ENCODE data around the gene SLC27A1. TPM values are rescaled to one million over a fixed set of nuclear protein-coding genes. Genes with fewer than 3 reads are reported as not detected.

SLC27A1 gene
- total and polyA plus RNA-seq, 2 donors: 2.0 to 11.9 TPM

DNA sequence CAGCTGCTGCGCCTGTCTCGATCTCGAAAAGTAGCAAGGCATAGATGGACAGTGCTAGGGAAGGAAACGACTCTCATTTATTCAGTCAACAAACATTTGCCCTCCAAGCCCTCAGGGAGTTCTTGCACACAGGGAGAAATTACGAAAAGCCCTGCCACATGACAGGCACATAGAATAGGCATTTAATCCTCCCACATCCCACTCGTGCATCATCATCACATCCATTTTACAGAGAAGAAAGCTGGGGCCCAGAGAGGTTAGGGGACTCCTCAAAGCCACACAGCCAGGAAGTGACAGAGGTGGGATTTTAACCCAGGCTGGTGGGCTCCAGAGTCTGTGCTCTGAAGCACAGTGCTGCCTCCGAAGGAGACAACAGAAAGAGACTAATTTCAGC, 33.5 kb upstream of the SLC27A1 start:
- Histone ChIP-seq H3K36me3 (ENCODE audit: control insufficient read depth in 2 of 2, insufficient read depth in 2 of 2, low read length in 1 of 2) (no peaks in the 10 kb centered on the region), H3K27ac (ENCODE audit: low read depth in 1 of 2, low read length in 1 of 2) (no peak overlapping the region), H3K4me3 (ENCODE audit: low read length in 2 of 2) (no peak overlapping the region), H3K9me3 (ENCODE audit: control insufficient read depth in 2 of 2, insufficient read depth in 1 of 2, low read length in 1 of 2) (peaks cover 0 to 12% of the 10 kb centered on the region in 2 donors), H3K4me1 (ENCODE audit: control insufficient read depth in 2 of 2, insufficient read depth in 2 of 2, low read length in 2 of 2) (no peaks in the 10 kb centered on the region), H3K27me3 (ENCODE audit: control insufficient read depth in 2 of 2, insufficient read depth in 1 of 2, low read length in 1 of 2) (no peaks in the 10 kb centered on the region)
- no peak for DNase-seq (ENCODE audit: low read depth in 6 of 9, low spot score in 9 of 9)
- WGBS: 97% methylated on average over 7 of the region's 7 CpGs

DNA sequence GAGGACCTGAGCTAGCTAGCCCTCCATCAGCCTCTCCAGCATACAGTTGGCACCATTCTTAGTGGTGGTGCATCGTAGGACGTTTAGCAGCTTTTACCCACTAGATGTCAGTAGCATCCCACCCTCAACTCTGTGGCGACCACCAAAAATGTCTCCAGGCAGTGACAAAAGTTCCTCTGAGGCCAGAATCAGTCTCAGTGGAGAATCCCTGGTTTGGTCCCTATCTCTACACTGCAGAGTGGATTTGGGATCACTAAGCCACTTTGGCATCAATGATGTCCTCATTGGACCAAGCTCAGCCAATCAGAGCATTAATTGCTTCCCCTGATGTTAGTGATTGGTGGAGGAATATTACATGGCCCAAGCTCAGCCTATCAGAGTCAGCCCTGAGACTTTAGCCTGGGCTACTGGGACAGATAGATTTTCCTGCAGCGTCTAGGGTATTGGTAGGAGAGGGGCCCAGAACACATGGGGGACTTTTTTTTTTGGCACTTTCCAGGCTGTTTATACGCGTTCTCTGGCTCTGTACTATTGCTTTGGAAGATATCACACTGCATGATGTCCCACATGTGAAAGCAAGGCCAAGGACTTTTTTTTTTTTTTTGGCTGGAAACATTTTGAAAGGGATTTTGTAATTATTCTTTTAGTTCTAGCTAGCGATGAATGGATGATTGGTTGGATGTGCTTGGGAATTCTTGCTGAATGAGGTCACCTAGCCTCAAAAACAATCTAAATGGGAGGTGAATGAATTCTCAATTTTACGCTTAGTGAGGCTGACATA, 28.9 kb upstream of the SLC27A1 start:
- Histone ChIP-seq H3K4me3 (ENCODE audit: low read length in 2 of 2) (no peak overlapping the region), H3K27me3 (ENCODE audit: control insufficient read depth in 2 of 2, insufficient read depth in 1 of 2, low read length in 1 of 2) (peaks cover 0 to 6% of the 10 kb centered on the region in 2 donors), H3K27ac (ENCODE audit: low read depth in 1 of 2, low read length in 1 of 2) (peak overlapping the region in 1 of 2 donors; percentile 55), H3K4me1 (ENCODE audit: control insufficient read depth in 2 of 2, insufficient read depth in 2 of 2, low read length in 2 of 2) (no peaks in the 10 kb centered on the region), H3K36me3 (ENCODE audit: control insufficient read depth in 2 of 2, insufficient read depth in 2 of 2, low read length in 1 of 2) (no peaks in the 10 kb centered on the region), H3K9me3 (ENCODE audit: control insufficient read depth in 2 of 2, insufficient read depth in 1 of 2, low read length in 1 of 2) (peaks cover 0 to 5% of the 10 kb centered on the region in 2 donors)
- DNase-seq (ENCODE audit: low read depth in 6 of 9, low spot score in 9 of 9): peak in 2 of 9 donors; percentile 55 to 56
- WGBS: 66% methylated on average over 8 of the region's 8 CpGs

DNA sequence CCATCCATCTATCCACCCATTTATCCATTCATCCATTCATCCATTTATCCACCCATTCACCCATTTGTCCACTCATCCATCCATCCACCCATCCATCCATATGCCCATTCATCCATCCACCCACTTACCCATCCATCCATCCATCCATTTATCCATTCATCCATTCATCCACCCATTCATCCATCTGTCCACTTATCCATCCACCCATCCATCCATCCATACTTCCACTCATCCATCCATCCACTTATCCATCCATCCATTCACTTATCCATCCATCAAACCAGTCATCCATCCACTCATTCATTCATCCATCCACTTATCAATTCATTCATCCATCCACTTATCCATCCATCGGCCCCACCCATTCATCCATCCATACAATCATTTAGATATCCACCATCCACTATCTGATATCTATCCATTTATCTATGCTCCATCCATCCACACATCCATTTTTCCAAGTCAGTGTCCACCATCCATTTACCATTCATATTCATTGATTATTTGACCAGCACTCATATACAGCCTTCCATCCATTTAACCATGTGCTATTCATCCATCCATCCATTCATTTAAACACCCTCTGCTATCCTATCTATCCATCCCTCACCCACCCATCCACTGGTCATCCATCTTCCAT, 24.7 kb upstream of the SLC27A1 start:
- Histone ChIP-seq H3K4me3 (ENCODE audit: low read length in 2 of 2) (no peak overlapping the region), H3K4me1 (ENCODE audit: control insufficient read depth in 2 of 2, insufficient read depth in 2 of 2, low read length in 2 of 2) (peaks cover 0 to 5% of the 10 kb centered on the region in 2 donors), H3K36me3 (ENCODE audit: control insufficient read depth in 2 of 2, insufficient read depth in 2 of 2, low read length in 1 of 2) (no peaks in the 10 kb centered on the region), H3K27ac (ENCODE audit: low read depth in 1 of 2, low read length in 1 of 2) (no peak overlapping the region), H3K9me3 (ENCODE audit: control insufficient read depth in 2 of 2, insufficient read depth in 1 of 2, low read length in 1 of 2) (peaks cover 0 to 9% of the 10 kb centered on the region in 2 donors), H3K27me3 (ENCODE audit: control insufficient read depth in 2 of 2, insufficient read depth in 1 of 2, low read length in 1 of 2) (peaks cover 16 to 46% of the 10 kb centered on the region in 2 donors)
- WGBS: 99% methylated on average over 1 of the region's 1 CpG
- DNase-seq (ENCODE audit: low read depth in 6 of 9, low spot score in 9 of 9): no peak

DNA sequence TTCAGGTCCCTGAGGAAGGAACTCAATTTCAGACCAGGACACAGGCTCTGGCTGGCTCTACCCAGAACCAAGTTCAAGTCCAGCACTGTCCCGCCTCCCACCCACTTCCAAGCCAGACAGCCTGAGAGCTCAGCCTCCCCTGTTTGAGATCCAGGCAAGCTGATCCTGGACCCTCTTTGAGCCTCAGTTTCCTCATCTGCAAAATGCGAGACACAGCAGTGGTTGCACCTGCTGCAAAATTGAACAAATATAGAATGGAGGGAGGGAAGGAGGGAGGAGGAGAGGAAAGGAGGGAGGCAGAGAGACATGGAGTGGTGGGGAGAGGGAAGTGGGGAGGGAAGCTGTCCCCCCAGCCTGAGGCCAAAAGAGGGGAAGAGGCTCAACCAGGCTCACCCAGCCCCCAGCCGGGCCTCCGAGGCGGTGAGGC, 22.6 kb upstream of the SLC27A1 start:
- whole genome bisulfite sequencing: 36% methylated on average over 5 of the region's 5 CpGs
- peaks cover 16 to 52% of the 10 kb centered on the region in 2 donors for H3K27me3 ChIP-seq (ENCODE audit: control insufficient read depth in 2 of 2, insufficient read depth in 1 of 2, low read length in 1 of 2)
- no peak overlapping the region for H3K27ac ChIP-seq (ENCODE audit: low read depth in 1 of 2, low read length in 1 of 2)
- peaks cover 0 to 5% of the 10 kb centered on the region in 2 donors for H3K9me3 ChIP-seq (ENCODE audit: control insufficient read depth in 2 of 2, insufficient read depth in 1 of 2, low read length in 1 of 2)
- no peaks in the 10 kb centered on the region for H3K36me3 ChIP-seq (ENCODE audit: control insufficient read depth in 2 of 2, insufficient read depth in 2 of 2, low read length in 1 of 2)
- peaks cover 0 to 5% of the 10 kb centered on the region in 2 donors for H3K4me1 ChIP-seq (ENCODE audit: control insufficient read depth in 2 of 2, insufficient read depth in 2 of 2, low read length in 2 of 2)
- no peak overlapping the region for H3K4me3 ChIP-seq (ENCODE audit: low read length in 2 of 2)
- no peak for DNase-seq (ENCODE audit: low read depth in 6 of 9, low spot score in 9 of 9)

DNA sequence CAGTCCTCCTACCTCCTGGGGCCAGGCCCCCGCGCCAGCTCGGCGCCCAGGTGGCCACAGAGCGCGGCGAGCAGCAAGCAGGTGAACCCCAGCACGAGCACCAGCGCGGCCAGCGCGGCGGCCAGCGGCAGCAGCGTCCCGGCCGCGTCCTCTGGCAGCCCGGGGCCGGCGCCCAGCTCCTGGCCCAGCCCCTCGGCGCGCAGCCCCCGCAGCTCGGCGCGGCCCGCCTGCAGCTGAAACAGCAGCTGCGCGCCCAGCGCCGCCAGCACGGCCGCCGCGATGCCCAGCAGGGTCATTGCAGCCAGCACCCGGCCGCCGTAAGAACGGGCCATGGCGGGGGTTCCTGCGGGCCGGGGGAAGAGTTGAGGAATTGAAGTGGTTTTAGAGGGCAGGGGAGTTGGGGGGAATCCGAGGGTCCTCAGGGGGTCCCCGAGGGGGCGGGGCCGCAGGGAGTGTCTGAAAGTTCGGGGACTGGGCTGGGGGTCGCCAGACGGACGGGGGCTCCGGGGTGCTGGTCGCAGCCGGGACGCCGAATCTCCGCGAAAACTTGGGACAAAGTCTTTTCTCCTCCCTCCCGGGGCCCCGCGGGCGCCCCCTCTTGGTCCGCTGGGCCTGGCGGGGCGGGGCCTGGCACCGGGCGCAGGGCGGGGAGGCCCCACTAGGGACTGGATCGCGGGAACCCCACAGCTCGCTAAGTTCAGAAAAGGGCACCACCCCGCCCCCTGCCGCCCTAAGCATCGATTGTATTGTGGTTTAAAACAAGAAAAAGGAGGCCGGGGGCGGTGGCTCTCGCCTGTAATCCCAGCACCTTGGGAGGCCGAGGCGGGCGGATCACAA, 22.0 kb upstream of the SLC27A1 start, which contains the start of gene TMEM221:
Gene TMEM221, minus strand, starts transcription at position 538 of the 837 bp plus-strand sequence. Its CDS starts 206 bp downstream, at position 332.
- Histone ChIP-seq H3K27me3 (ENCODE audit: control insufficient read depth in 2 of 2, insufficient read depth in 1 of 2, low read length in 1 of 2) (peaks cover 16 to 55% of the 10 kb centered on the region in 2 donors), H3K4me1 (ENCODE audit: control insufficient read depth in 2 of 2, insufficient read depth in 2 of 2, low read length in 2 of 2) (peaks cover 0 to 5% of the 10 kb centered on the region in 2 donors), H3K36me3 (ENCODE audit: control insufficient read depth in 2 of 2, insufficient read depth in 2 of 2, low read length in 1 of 2) (no peaks in the 10 kb centered on the region), H3K4me3 (ENCODE audit: low read length in 2 of 2) (peak within 1 kb of the TSS in 1 of 2 donors; percentile 29), H3K27ac (ENCODE audit: low read depth in 1 of 2, low read length in 1 of 2) (peak within 1 kb of the TSS in 1 of 2 donors; percentile 8), H3K9me3 (ENCODE audit: control insufficient read depth in 2 of 2, insufficient read depth in 1 of 2, low read length in 1 of 2) (peaks cover 0 to 8% of the 10 kb centered on the region in 2 donors)
- DNase-seq (ENCODE audit: low read depth in 6 of 9, low spot score in 9 of 9): peak in 1 of 9 donors; percentile 41
- WGBS: 2% methylated on average over 81 of the region's 81 CpGs

DNA sequence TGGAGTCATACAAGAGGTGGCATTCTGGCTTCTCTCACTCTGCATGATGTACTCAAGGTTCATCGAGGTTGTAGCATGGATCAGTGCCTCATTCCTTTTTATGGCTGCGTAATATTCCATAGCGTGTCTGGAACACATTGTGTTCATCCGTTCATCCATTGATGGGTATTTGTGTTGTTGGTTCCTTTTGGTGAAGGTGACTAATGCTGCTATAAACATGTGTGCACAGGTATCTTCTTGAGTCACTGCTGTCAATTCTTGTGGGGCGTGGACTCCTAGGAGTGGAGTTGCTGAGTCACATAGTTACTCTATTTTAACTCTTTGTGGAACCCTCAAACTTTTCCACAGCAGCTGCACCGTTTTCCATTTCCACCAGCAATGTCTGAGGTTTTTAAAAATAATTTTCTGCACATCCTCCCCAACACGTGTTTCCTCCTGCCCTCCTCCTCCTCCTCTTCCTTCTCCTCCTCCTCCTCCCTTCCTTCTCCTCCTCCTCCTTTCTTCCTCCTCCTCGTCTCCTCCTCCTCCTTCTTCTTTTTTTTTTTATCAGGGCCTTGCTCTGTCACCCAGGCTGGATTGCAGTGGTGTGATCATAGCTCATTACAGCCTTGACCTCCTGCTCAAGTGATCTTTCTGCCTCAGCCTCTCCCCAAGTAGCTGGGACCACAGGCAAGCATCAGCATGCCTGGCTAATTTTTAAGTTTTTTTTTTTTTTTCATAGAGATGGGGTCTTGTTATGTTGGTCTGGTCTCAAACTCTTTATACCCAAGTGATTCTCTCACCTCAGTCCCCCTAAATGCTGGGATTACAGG, 19.9 kb upstream of the SLC27A1 start:
- Histone ChIP-seq H3K9me3 (ENCODE audit: control insufficient read depth in 2 of 2, insufficient read depth in 1 of 2, low read length in 1 of 2) (peaks cover 0 to 12% of the 10 kb centered on the region in 2 donors), H3K36me3 (ENCODE audit: control insufficient read depth in 2 of 2, insufficient read depth in 2 of 2, low read length in 1 of 2) (no peaks in the 10 kb centered on the region), H3K27me3 (ENCODE audit: control insufficient read depth in 2 of 2, insufficient read depth in 1 of 2, low read length in 1 of 2) (peaks cover 24 to 73% of the 10 kb centered on the region in 2 donors), H3K27ac (ENCODE audit: low read depth in 1 of 2, low read length in 1 of 2) (no peak overlapping the region), H3K4me1 (ENCODE audit: control insufficient read depth in 2 of 2, insufficient read depth in 2 of 2, low read length in 2 of 2) (peaks cover 5 to 7% of the 10 kb centered on the region in 2 donors), H3K4me3 (ENCODE audit: low read length in 2 of 2) (no peak overlapping the region)
- peak in 1 of 9 donors; percentile 17 for DNase-seq (ENCODE audit: low read depth in 6 of 9, low spot score in 9 of 9)
- 46% methylated on average over 8 of the region's 8 CpGs for WGBS

DNA sequence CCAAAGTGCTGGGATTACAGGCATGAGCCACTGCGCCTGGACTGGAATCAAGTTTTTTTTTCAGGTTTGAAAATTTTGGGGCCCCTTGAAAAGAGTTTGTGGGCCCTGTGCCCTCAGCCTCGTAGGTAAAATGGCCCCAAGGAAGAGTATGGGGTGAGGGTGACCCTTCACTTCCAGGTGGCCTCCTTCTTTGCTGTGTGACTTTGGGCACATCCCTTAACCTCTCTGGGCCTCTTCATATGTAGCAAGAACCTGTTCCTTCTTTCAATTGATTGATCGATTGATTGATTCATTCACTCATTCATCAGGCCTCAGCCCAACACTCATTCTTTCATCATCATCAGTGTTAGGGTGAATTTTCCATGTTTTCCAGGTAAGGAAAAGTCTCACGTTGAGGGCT, 18.5 kb upstream of the SLC27A1 start:
- DNase-seq (ENCODE audit: low read depth in 6 of 9, low spot score in 9 of 9): no peak
- H3K27me3 ChIP-seq (ENCODE audit: control insufficient read depth in 2 of 2, insufficient read depth in 1 of 2, low read length in 1 of 2): peaks cover 36 to 80% of the 10 kb centered on the region in 2 donors
- H3K9me3 ChIP-seq (ENCODE audit: control insufficient read depth in 2 of 2, insufficient read depth in 1 of 2, low read length in 1 of 2): peaks cover 0 to 12% of the 10 kb centered on the region in 2 donors
- WGBS: 98% methylated on average over 4 of the region's 4 CpGs
- no peaks in the 10 kb centered on the region for H3K36me3 ChIP-seq (ENCODE audit: control insufficient read depth in 2 of 2, insufficient read depth in 2 of 2, low read length in 1 of 2)
- peaks cover 5 to 7% of the 10 kb centered on the region in 2 donors for H3K4me1 ChIP-seq (ENCODE audit: control insufficient read depth in 2 of 2, insufficient read depth in 2 of 2, low read length in 2 of 2)
- H3K27ac ChIP-seq (ENCODE audit: low read depth in 1 of 2, low read length in 1 of 2): no peak overlapping the region
- no peak overlapping the region for H3K4me3 ChIP-seq (ENCODE audit: low read length in 2 of 2)

DNA sequence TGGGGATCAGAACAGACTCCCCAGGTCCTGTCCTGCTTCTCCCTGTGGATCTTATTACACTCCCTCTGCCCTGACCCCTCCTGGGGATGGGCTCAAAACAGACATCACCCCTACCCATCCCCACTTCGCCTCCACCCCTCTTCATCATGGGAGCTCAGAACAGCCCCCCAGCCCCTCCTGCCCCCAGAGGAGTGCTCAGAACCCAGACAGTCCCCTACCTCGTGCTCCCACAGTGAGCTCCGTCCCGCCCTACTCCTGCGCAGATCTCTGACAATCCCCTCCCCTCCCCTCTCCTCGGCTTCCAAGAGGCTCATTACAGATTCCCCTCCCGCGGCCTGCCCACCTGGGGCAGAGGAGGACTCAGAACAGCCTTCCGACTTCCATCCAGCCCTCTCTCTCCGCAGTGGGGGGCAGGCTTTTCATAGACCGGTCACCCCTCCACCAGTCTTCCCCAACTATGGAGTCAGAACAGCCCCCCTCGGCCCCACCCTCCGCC, 15.7 kb upstream of the SLC27A1 start:
- Histone ChIP-seq H3K4me1 (ENCODE audit: control insufficient read depth in 2 of 2, insufficient read depth in 2 of 2, low read length in 2 of 2) (peaks cover 0 to 7% of the 10 kb centered on the region in 2 donors), H3K27me3 (ENCODE audit: control insufficient read depth in 2 of 2, insufficient read depth in 1 of 2, low read length in 1 of 2) (peaks cover 20 to 71% of the 10 kb centered on the region in 2 donors)

More for the DNA sequence above, 15.7 kb upstream of the SLC27A1 start:
- H3K4me3 ChIP-seq (ENCODE audit: low read length in 2 of 2): no peak overlapping the region
- no peak overlapping the region for H3K27ac ChIP-seq (ENCODE audit: low read depth in 1 of 2, low read length in 1 of 2)
- peaks cover 0 to 7% of the 10 kb centered on the region in 2 donors for H3K9me3 ChIP-seq (ENCODE audit: control insufficient read depth in 2 of 2, insufficient read depth in 1 of 2, low read length in 1 of 2)
- H3K36me3 ChIP-seq (ENCODE audit: control insufficient read depth in 2 of 2, insufficient read depth in 2 of 2, low read length in 1 of 2): no peaks in the 10 kb centered on the region
- no peak for DNase-seq (ENCODE audit: low read depth in 6 of 9, low spot score in 9 of 9)
- 43% methylated on average over 13 of the region's 13 CpGs for WGBS
